Body of pancreas (tissue), 4 donors: ENCODE data around the gene SMIM28.

Source experiments
- CTCF ChIP-seq, 7 experiments: fragments of 450-650 bp in 4 of 7; fragments of 200-600 bp in 3 of 7; sonication (generic) in 3 of 7; IDR thresholded peaks; one replicate each; pipeline ENCODE4 v1.5.1; 2016 to 2019; ENCODE audit warnings: antibody characterized with exemption in 7 of 7
- POLR2A ChIP-seq, 3 donors: fragments of 450-650 bp; IDR thresholded peaks; one replicate each; pipeline ENCODE4 v1.6.1; 2016; ENCODE audit warnings: antibody characterized with exemption in 3 of 3, mild to moderate bottlenecking in 2 of 3

GRCh38 chr6:138374230-138374629 lies 3.5 kb upstream of the SMIM28 start:
- TF ChIP-seq POLR2A (IDR thresholded peaks at IDR 0.05): no peak
- no peak for TF ChIP-seq CTCF (IDR thresholded peaks at IDR 0.05)
